Esophagus (tissue), 2 donors: ENCODE data around the gene ZNF496. TPM values are rescaled to one million over a fixed set of nuclear protein-coding genes. Genes with fewer than 3 reads are reported as not detected.

Experiments
- H3K27ac ChIP-seq, 2 donors: one replicate each; pipeline ENCODE4 v1.5.1; 2013; ENCODE audit warnings: low read depth in 2 of 2, mild to moderate bottlenecking in 2 of 2, inconsistent platforms in 1 of 2, low read length in 1 of 2, moderate library complexity in 1 of 2
- H3K27me3 ChIP-seq, 2 donors: one replicate each; pipeline ENCODE4 v1.6.1; 2013; ENCODE audit warnings: low read length in 2 of 2, control low read depth in 1 of 2, mild to moderate bottlenecking in 1 of 2; ENCODE audit not compliant: insufficient read depth in 2 of 2, control insufficient read depth in 1 of 2
- H3K36me3 ChIP-seq, 2 donors: one replicate each; pipeline ENCODE4 v1.6.1; 2013; ENCODE audit warnings: low read length in 1 of 2; ENCODE audit not compliant: control insufficient read depth in 2 of 2, insufficient read depth in 2 of 2
- H3K4me1 ChIP-seq, 2 donors: one replicate each; pipeline ENCODE4 v1.6.1; 2013; ENCODE audit warnings: low read length in 1 of 2; ENCODE audit not compliant: control insufficient read depth in 2 of 2, insufficient read depth in 2 of 2
- H3K4me3 ChIP-seq, 2 donors: one replicate each; pipeline ENCODE4 v1.5.1; 2013; ENCODE audit warnings: low read length in 2 of 2, mild to moderate bottlenecking in 2 of 2, low read depth in 1 of 2, moderate library complexity in 1 of 2
- H3K9me3 ChIP-seq, 2 donors: one replicate each; pipeline ENCODE4 v1.6.1; 2013; ENCODE audit warnings: mild to moderate bottlenecking in 2 of 2, low read depth in 1 of 2, low read length in 1 of 2, moderate library complexity in 1 of 2; ENCODE audit not compliant: control insufficient read depth in 2 of 2, insufficient read depth in 1 of 2
- WGBS, 2 donors: extraction: QIAGEN DNeasy Blood & Tissue Kit; methylation state at CpG; one replicate each; pipeline ENCODE4 v1.1.7; 2013; 5-methylcytosine and 5-hydroxymethylcytosine counted together
- polyA plus RNA-seq, 2 donors: library from polyadenylated mRNA; stranded (reverse); fragments of 200-250 nt; gene quantifications; one replicate each; pipeline ENCODE4 v1.2.3, GENCODE V29; 2013
- donor health status: healthy with polysubstance abuse.
- donor health status: Bipolar disorder and iron deficiency.

ZNF496 gene
- polyA plus RNA-seq, 2 donors = 3.7 to 3.8 TPM

GRCh38 chr1:247331172-247331524, 519 bp downstream of the ZNF496 start:
- peaks cover 2 to 3% of the 10 kb centered on the region in 2 donors for H3K36me3 ChIP-seq
- H3K4me3 ChIP-seq = peak overlapping the region; percentile 86 to 90
- peaks cover 0 to 15% of the 10 kb centered on the region in 2 donors for H3K4me1 ChIP-seq
- 0% methylated on average over 18 to 36 of the region's 36 CpGs for WGBS, 2 donors
- H3K27ac ChIP-seq = peak overlapping the region; percentile 82 to 88
- no peaks in the 10 kb centered on the region for H3K27me3 ChIP-seq
- H3K9me3 ChIP-seq = no peaks in the 10 kb centered on the region

GRCh38 chr1:247330548-247331171, 1.0 kb downstream of the ZNF496 start:
- WGBS, 2 donors = 10 to 11% methylated on average over 37 of the region's 37 CpGs
- Histone ChIP-seq H3K27ac (peak overlapping the region in 1 of 2 donors; percentile 88), H3K27me3 (no peaks in the 10 kb centered on the region), H3K4me1 (peaks cover 0 to 15% of the 10 kb centered on the region in 2 donors), H3K4me3 (peak overlapping the region; percentile 86 to 90), H3K9me3 (no peaks in the 10 kb centered on the region), H3K36me3 (peaks cover 2 to 3% of the 10 kb centered on the region in 2 donors)

- Histone ChIP-seq H3K4me3 (no peak overlapping the region), H3K27me3 (no peaks in the 10 kb centered on the region), H3K36me3 (peaks cover 2 to 5% of the 10 kb centered on the region in 2 donors), H3K27ac (no peak overlapping the region), H3K4me1 (peaks cover 0 to 15% of the 10 kb centered on the region in 2 donors), H3K9me3 (no peaks in the 10 kb centered on the region)
- WGBS, 2 donors = 96% methylated on average over 24 of the region's 24 CpGs
Observed at GRCh38 chr1:247329097-247329617, 2.5 kb downstream of the ZNF496 start.

DNA sequence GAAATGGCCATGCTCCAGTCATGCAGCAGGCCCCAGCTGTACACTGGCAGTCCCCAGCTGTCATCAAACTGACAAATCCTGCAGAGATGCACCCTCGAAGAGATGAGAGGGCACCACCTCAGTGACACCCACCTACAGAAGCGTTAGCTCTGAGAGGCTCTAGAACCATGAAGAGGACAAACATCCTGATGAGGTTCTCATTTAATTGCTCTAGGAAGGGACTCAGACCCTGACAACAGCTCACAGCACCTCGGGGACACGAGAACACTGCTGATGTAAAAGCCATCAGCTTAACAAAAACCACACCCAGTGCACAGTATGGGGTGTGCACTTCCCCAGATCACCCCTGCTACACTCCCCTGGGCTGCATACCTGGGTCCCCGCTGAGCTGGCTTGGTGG, 3.4 kb downstream of the ZNF496 start:
- peaks cover 0 to 14% of the 10 kb centered on the region in 2 donors for H3K4me1 ChIP-seq
- H3K27ac ChIP-seq = no peak overlapping the region
- H3K4me3 ChIP-seq = no peak overlapping the region
- H3K27me3 ChIP-seq = no peaks in the 10 kb centered on the region
- H3K36me3 ChIP-seq = peaks cover 2 to 5% of the 10 kb centered on the region in 2 donors
- WGBS, 2 donors = 91 to 92% methylated on average over 5 of the region's 5 CpGs
- no peaks in the 10 kb centered on the region for H3K9me3 ChIP-seq

DNA sequence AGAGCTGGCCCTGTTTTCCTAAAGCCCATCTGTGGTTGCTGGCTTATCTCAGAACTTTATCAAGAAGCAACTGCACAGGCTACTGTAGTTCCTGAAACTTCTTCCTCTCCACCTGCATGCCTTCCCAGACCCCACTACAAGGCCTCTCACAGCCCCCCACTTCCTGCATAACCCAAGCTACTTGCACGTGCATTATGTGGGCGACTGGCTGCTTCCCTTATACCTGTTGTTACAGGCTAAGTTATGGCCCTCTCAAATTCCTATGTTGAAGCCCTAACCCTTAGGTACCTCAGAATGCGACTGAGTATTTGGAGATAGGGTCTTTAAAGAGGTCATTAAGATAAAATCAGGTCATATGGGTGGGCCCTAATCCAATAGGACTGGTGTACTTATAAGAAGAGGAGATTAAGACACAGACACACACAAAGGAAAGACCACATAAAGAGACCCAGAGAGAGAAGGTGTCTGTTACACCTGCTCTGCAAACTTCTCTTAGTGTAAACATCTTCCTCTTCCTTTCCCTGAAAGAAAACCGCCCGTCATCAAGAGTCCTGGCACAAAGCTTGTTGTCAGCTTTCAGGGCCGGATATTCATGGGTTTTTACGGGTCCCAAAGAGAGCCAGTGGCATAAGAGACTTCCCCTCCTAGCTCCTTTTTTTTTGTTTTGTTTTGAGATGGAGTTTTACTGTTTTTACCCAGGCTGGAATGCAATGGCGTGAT, 5.1 kb downstream of the ZNF496 start:
- H3K27ac ChIP-seq = no peak overlapping the region
- H3K36me3 ChIP-seq = peaks cover 2 to 16% of the 10 kb centered on the region in 2 donors

GRCh38 chr1:247324923-247325322, 6.7 kb downstream of the ZNF496 start:
- H3K9me3 ChIP-seq = no peaks in the 10 kb centered on the region
- H3K36me3 ChIP-seq = peaks cover 2 to 16% of the 10 kb centered on the region in 2 donors
- no peak overlapping the region for H3K27ac ChIP-seq
- 81 to 95% methylated on average over 2 of the region's 2 CpGs for WGBS, 2 donors
- H3K4me3 ChIP-seq = no peak overlapping the region
- no peaks in the 10 kb centered on the region for H3K27me3 ChIP-seq
- H3K4me1 ChIP-seq = no peaks in the 10 kb centered on the region

More for the DNA sequence above, 5.1 kb downstream of the ZNF496 start:
- 80 to 88% methylated on average over 8 of the region's 8 CpGs for WGBS, 2 donors
- Histone ChIP-seq H3K9me3 (no peaks in the 10 kb centered on the region), H3K27me3 (no peaks in the 10 kb centered on the region), H3K4me1 (peaks cover 0 to 7% of the 10 kb centered on the region in 2 donors), H3K4me3 (no peak overlapping the region)

- H3K27me3 ChIP-seq = no peaks in the 10 kb centered on the region
- H3K27ac ChIP-seq = no peak overlapping the region
- peaks cover 0 to 16% of the 10 kb centered on the region in 2 donors for H3K36me3 ChIP-seq
- WGBS, 2 donors = 91 to 96% methylated on average over 1 of the region's 1 CpG
- H3K9me3 ChIP-seq = no peaks in the 10 kb centered on the region
- no peak overlapping the region for H3K4me3 ChIP-seq
- no peaks in the 10 kb centered on the region for H3K4me1 ChIP-seq
Observed at GRCh38 chr1:247324204-247324787, 7.4 kb downstream of the ZNF496 start.

DNA sequence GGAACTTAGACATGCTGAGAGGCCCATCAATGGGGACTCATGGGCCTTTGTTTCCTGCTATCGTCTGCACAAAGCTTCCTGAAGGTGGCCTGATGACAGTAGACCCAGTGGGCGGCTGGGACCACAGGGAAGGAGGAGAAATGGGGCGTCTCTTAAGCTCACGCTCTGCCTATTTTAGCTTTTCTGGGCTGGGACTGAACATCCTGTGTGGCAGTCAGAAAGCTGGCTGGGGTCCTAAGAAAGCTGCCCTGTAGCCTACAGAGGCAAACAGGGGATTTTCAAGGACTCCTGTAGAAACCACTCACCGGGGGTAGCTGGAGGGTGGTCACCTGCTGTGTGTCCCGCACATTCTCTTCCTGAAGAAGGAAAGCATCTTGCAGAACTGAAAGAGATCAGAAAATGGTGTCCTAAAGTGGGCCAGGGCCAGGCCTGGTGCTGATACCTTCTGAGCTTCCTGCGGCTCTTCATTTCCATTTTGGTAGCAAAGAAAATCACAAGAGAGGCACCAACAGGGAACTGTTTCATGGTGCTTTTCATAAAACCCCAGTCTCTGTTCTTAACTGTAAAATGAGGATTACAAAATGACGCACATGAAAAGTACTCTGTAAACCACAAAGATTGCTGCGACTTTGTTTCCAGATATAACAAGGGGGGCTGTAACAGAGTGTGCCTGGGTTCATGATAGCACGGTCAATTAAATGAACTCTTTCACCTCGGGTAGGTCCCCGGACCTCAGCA, 8.6 kb downstream of the ZNF496 start:
- peaks cover 0 to 14% of the 10 kb centered on the region in 2 donors for H3K36me3 ChIP-seq
- H3K4me1 ChIP-seq = no peaks in the 10 kb centered on the region
- H3K9me3 ChIP-seq = no peaks in the 10 kb centered on the region
- H3K4me3 ChIP-seq = no peak overlapping the region
- no peaks in the 10 kb centered on the region for H3K27me3 ChIP-seq
- H3K27ac ChIP-seq = no peak overlapping the region
- WGBS, 2 donors = 77 to 86% methylated on average over 12 of the region's 12 CpGs

DNA sequence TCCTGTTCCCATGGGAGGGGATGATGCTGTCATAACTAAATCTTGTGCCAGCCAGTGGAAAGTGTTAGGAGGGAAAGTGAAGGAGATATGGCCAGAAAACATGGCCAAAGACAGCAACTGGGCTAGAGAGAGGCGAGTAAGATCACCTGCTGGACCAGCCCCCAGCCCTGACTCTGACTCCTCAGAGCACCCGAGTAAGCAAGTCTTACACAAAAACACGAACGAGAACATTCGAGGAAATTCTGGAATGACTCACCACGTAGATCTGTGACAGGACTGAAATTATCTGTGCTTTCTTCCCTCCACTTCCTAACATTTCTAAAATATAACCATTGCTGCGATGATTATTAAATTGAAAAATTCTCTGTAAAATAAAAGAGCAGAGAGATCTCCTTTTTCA, 9.2 kb downstream of the ZNF496 start:
- no peaks in the 10 kb centered on the region for H3K9me3 ChIP-seq
- H3K36me3 ChIP-seq = peaks cover 0 to 14% of the 10 kb centered on the region in 2 donors
- WGBS, 2 donors = 78 to 89% methylated on average over 7 of the region's 7 CpGs
- H3K4me3 ChIP-seq = no peak overlapping the region
- no peaks in the 10 kb centered on the region for H3K27me3 ChIP-seq
- no peaks in the 10 kb centered on the region for H3K4me1 ChIP-seq
- H3K27ac ChIP-seq = no peak overlapping the region
